ENCODE measurements around the gene EML3. TPM values are rescaled to one million over a fixed set of nuclear protein-coding genes. Genes with fewer than 3 reads are reported as not detected.

Gene EML3
- total RNA-seq, 2 donors from 2014 or later: 51.5 to 57.7 TPM

GRCh38 chr11:62649486-62649885, 36.9 kb upstream of the EML3 start:
- no peak overlapping the region for H3K27ac ChIP-seq (ENCODE audit: low read depth, low read length)

GRCh38 chr11:62648967-62649364, 36.4 kb upstream of the EML3 start:
- Mint-ChIP-seq H3K4me1 (peaks cover 7% of the 10 kb centered on the region), H3K36me3 (ENCODE audit: low read depth) (peaks cover 24% of the 10 kb centered on the region), H3K27ac (no peak overlapping the region), H3K27me3 (ENCODE audit: insufficient read depth) (no peaks in the 10 kb centered on the region), H3K9me3 (no peaks in the 10 kb centered on the region), H3K4me3 (no peak overlapping the region)
- no peak for DNase-seq
- Histone ChIP-seq H3K27me3 (ENCODE audit: control insufficient read depth, insufficient read depth, low read length, poor library complexity, severe bottlenecking) (no peaks in the 10 kb centered on the region), H3K9me3 (ENCODE audit: control insufficient read depth, low read length) (no peaks in the 10 kb centered on the region), H3K4me3 (ENCODE audit: low read length) (no peak overlapping the region), H3K9ac (ENCODE audit: extremely low read depth, low read length, poor library complexity, severe bottlenecking) (no peak overlapping the region), H3K36me3 (ENCODE audit: control insufficient read depth, insufficient read depth, low read length) (peaks cover 31% of the 10 kb centered on the region), H3K27ac (ENCODE audit: low read depth, low read length) (no peak overlapping the region), H3K4me1 (ENCODE audit: control insufficient read depth, insufficient read depth, low read length) (no peaks in the 10 kb centered on the region)
- no peak for TF ChIP-seq CTCF (conservative IDR thresholded peaks at IDR 0.05)
- WGBS, 2 experiments (ENCODE audit: insufficient coverage in 1 of 2, insufficient read length in 1 of 2): 90 to 100% methylated on average over 4 to 11 of the region's 11 CpGs

More at GRCh38 chr11:62649486-62649885, 36.9 kb upstream of the EML3 start:
- no peak for DNase-seq
- Histone ChIP-seq H3K27me3 (ENCODE audit: control insufficient read depth, insufficient read depth, low read length, poor library complexity, severe bottlenecking) (no peaks in the 10 kb centered on the region), H3K9me3 (ENCODE audit: control insufficient read depth, low read length) (no peaks in the 10 kb centered on the region), H3K4me3 (ENCODE audit: low read length) (no peak overlapping the region), H3K4me1 (ENCODE audit: control insufficient read depth, insufficient read depth, low read length) (no peaks in the 10 kb centered on the region), H3K36me3 (ENCODE audit: control insufficient read depth, insufficient read depth, low read length) (peaks cover 26% of the 10 kb centered on the region), H3K9ac (ENCODE audit: extremely low read depth, low read length, poor library complexity, severe bottlenecking) (no peak overlapping the region)
- Mint-ChIP-seq H3K9me3 (no peaks in the 10 kb centered on the region), H3K27me3 (ENCODE audit: insufficient read depth) (no peaks in the 10 kb centered on the region), H3K27ac (no peak overlapping the region), H3K4me1 (peaks cover 7% of the 10 kb centered on the region), H3K36me3 (ENCODE audit: low read depth) (peaks cover 19% of the 10 kb centered on the region), H3K4me3 (no peak overlapping the region)
- 93 to 98% methylated on average over 9 to 11 of the region's 11 CpGs for WGBS, 2 experiments (ENCODE audit: insufficient coverage in 1 of 2, insufficient read length in 1 of 2)
- TF ChIP-seq CTCF (conservative IDR thresholded peaks at IDR 0.05): no peak

GRCh38 chr11:62648185-62648966, 35.8 kb upstream of the EML3 start:
- WGBS, 2 experiments (ENCODE audit: insufficient coverage in 1 of 2, insufficient read length in 1 of 2): 92 to 98% methylated on average over 16 to 24 of the region's 24 CpGs
- Histone ChIP-seq H3K9ac (ENCODE audit: extremely low read depth, low read length, poor library complexity, severe bottlenecking) (no peak overlapping the region), H3K27me3 (ENCODE audit: control insufficient read depth, insufficient read depth, low read length, poor library complexity, severe bottlenecking) (no peaks in the 10 kb centered on the region), H3K4me1 (ENCODE audit: control insufficient read depth, insufficient read depth, low read length) (no peaks in the 10 kb centered on the region), H3K4me3 (ENCODE audit: low read length) (no peak overlapping the region), H3K27ac (ENCODE audit: low read depth, low read length) (no peak overlapping the region), H3K36me3 (ENCODE audit: control insufficient read depth, insufficient read depth, low read length) (peaks cover 36% of the 10 kb centered on the region), H3K9me3 (ENCODE audit: control insufficient read depth, low read length) (no peaks in the 10 kb centered on the region)
- no peak for DNase-seq
- peaks cover 7% of the 10 kb centered on the region for H3K4me1 Mint-ChIP-seq
- H3K27me3 Mint-ChIP-seq (ENCODE audit: insufficient read depth): no peaks in the 10 kb centered on the region
- peaks cover 29% of the 10 kb centered on the region for H3K36me3 Mint-ChIP-seq (ENCODE audit: low read depth)
- no peak overlapping the region for H3K27ac Mint-ChIP-seq
- H3K4me3 Mint-ChIP-seq: no peak overlapping the region
- H3K9me3 Mint-ChIP-seq: no peaks in the 10 kb centered on the region
- TF ChIP-seq CTCF (conservative IDR thresholded peaks at IDR 0.05): no peak

All from endodermal cell (in vitro differentiated cells).